GM12873 (cell line): Measurements from ENCODE around the gene RNF175.

Source experiments
- TF ChIP-seq, protein P1 (sequence below): IDR thresholded peaks from 2 replicates; pipeline ENCODE4 v1.5.1; 2012; ENCODE audit warnings: low read depth, mild to moderate bottlenecking, moderate library complexity, low read length, control low read depth; ENCODE audit not compliant: insufficient read depth; ENCODE audit errors: missing control alignments

The RNF175 gene

DNA sequence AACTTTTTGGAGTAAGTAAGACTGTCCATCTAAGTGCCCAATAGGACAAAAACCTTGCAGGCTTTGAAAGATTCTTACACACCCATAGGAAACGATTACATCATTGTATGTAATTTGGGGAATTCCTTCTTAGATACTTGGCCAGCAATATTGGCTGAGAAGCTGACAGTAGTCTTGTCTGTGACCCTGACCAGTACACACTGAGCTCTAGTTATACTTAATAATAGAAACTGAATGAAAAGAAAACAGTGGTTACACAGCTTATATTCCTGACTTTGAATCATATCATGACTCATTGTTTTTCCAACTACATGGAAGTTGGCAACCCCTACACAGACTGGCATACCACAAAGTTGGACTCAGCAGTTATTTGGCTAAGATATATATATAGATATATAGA is 82.8 kb downstream of the RNF175 start:
- TF ChIP-seq, protein P1, sequence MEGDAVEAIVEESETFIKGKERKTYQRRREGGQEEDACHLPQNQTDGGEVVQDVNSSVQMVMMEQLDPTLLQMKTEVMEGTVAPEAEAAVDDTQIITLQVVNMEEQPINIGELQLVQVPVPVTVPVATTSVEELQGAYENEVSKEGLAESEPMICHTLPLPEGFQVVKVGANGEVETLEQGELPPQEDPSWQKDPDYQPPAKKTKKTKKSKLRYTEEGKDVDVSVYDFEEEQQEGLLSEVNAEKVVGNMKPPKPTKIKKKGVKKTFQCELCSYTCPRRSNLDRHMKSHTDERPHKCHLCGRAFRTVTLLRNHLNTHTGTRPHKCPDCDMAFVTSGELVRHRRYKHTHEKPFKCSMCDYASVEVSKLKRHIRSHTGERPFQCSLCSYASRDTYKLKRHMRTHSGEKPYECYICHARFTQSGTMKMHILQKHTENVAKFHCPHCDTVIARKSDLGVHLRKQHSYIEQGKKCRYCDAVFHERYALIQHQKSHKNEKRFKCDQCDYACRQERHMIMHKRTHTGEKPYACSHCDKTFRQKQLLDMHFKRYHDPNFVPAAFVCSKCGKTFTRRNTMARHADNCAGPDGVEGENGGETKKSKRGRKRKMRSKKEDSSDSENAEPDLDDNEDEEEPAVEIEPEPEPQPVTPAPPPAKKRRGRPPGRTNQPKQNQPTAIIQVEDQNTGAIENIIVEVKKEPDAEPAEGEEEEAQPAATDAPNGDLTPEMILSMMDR = no peak

GRCh38 chr4:153676486-153676885 is 83.3 kb downstream of the RNF175 start:
- TF ChIP-seq, protein P1 = no peak

DNA sequence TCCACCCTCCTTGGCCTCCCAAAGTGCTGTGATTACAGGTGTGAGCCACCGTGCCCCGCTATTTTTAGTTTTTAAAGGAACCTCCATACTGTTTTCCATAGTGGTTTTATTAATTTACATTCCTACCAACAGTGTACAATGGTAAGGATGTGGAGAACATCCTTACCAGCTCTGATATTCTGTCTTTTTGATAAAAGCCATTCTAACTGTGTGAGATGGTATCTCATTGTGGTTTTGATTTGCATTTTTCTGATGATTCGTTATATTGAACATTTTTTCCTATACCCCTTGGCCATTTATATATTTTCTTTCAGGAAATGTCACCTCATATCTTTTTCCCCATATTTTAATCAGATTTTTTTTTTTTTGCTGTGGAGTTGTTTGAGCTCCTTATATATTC is 90.0 kb downstream of the RNF175 start:
- TF ChIP-seq, protein P1 = no peak

DNA sequence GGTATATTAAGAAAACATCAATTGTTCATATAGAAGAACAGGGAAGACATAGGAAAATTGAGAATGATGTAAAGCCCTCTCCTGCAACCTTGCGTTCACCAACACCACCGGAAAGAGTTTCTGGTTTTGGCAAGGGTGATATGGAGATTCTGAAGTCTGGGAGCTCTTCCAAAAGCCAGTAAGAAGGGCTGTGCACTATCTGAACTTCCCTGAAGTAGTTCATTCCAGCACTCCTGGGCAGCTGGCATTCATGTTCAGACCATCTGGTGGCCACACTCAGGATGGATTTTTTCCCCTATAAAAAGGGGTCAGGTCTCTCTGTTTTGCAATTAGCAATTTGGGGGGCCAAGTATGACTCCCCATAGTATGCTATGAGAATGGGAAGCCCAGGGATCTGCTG is 91.2 kb downstream of the RNF175 start:
- TF ChIP-seq, protein P1 = no peak

DNA sequence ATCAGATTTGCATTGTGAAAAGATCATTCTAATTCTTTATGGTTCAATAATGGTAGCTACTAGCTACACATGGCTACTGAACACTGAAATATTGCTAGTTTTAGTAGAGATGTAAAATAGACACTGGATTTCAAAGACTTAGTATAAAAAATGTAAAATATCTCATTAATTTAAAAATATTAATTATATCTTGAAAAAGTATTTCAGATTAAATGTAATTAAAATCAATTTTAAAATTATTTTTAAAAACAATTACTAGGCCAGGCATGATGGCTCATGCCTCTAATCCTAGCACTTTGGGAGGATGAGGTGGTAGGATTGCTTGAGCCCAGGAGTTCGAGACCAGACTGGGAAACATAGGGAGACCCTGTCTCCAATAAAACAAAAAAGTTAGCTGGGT is 96.2 kb downstream of the RNF175 start:
- TF ChIP-seq, protein P1 = no peak

DNA sequence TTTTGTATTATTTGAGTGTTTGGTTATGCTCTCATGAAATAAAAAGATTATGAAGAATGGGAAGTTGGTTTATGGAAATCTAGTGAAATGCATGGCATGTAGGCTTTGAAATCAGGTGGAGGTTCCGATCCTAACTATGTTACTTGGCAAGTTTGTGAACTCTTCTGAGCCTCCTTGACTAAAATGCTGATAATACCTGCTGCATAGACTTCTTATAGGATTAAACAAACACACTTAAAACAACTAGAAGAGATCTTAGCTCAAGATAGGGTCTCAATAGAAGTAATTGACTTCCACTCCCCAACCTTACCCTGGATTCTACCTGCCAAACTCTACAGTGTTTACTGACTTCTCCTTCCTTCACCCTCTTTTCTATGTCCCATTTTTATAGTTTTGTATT is 97.9 kb downstream of the RNF175 start:
- TF ChIP-seq, protein P1 = no peak

- TF ChIP-seq, protein P1 = no peak
Observed at GRCh38 chr4:153661215-153661822, 98.5 kb downstream of the RNF175 start.
